ENCODE results near the gene UBE2C. TPM values are rescaled to one million over a fixed set of nuclear protein-coding genes. Genes with fewer than 3 reads are reported as not detected.
"Not testable (repeated sequence)": the region's sequence is repeated elsewhere in the genome, so short reads cannot be mapped to it uniquely, and the experiment has no call there.

The UBE2C gene
- total RNA-seq, 1 donor from 2014 or later: 3.5 TPM

GRCh38 chr20:45827712-45828111, 15.3 kb downstream of the UBE2C start:
- TF ChIP-seq CTCF (IDR thresholded peaks at IDR 0.05): no peak

GRCh38 chr20:45828589-45828988, 16.1 kb downstream of the UBE2C start:
- peaks cover 15% of the 10 kb centered on the region for H3K27me3 ChIP-seq (ENCODE audit: low read depth)
- TF ChIP-seq CTCF (IDR thresholded peaks at IDR 0.05): no peak
- H3K4me3 ChIP-seq: no peak overlapping the region
- no peak for ATAC-seq
- H3K4me1 ChIP-seq: peaks cover 35% of the 10 kb centered on the region
- peak overlapping the region; percentile 43 for H3K27ac ChIP-seq
- intact Hi-C loops (cut with DNase I): no loop called here
- H3K9me3 ChIP-seq: no peaks in the 10 kb centered on the region
- DNase-seq: no peak
- H3K36me3 ChIP-seq: no peaks in the 10 kb centered on the region

More at GRCh38 chr20:45827712-45828111, 15.3 kb downstream of the UBE2C start:
- Histone ChIP-seq H3K27ac (no peak overlapping the region), H3K9me3 (no peaks in the 10 kb centered on the region), H3K36me3 (no peaks in the 10 kb centered on the region), H3K4me1 (peaks cover 34% of the 10 kb centered on the region), H3K4me3 (no peak overlapping the region), H3K27me3 (ENCODE audit: low read depth) (peaks cover 24% of the 10 kb centered on the region)
- intact Hi-C loops (cut with DNase I): no loop called here
- DNase-seq: no peak
- ATAC-seq: no peak

- H3K27me3 ChIP-seq (ENCODE audit: low read depth); intact Hi-C loops (cut with DNase I); H3K27ac ChIP-seq; H3K36me3 ChIP-seq; DNase-seq; H3K9me3 ChIP-seq; ATAC-seq; H3K4me3 ChIP-seq: not testable (repeated sequence)
- H3K4me1 ChIP-seq: peaks cover 36% of the 10 kb centered on the region
Observed at GRCh38 chr20:45829673-45830106, 17.2 kb downstream of the UBE2C start.

- intact Hi-C loops (cut with DNase I): no loop called here
- peak overlapping the region; percentile 84 for H3K4me3 ChIP-seq
Observed at GRCh38 chr20:45832619-45833018, 20.2 kb downstream of the UBE2C start.

GRCh38 chr20:45833030-45833882, 20.8 kb downstream of the UBE2C start, which contains the start of gene SNX21:
Gene SNX21 (plus strand): TSS chr20:45833799. CDS start chr20:45833920, 121 bp downstream.
- peaks cover 5% of the 10 kb centered on the region for H3K36me3 ChIP-seq
- peak within 1 kb of the TSS; percentile 95 for H3K27ac ChIP-seq
- peak within 1 kb of the TSS; percentile 84 for H3K4me3 ChIP-seq
- TF ChIP-seq CTCF (IDR thresholded peaks at IDR 0.05): no peak
- H3K9me3 ChIP-seq: no peaks in the 10 kb centered on the region
- peak; percentile 82 for DNase-seq
- peaks cover 46% of the 10 kb centered on the region for H3K4me1 ChIP-seq
- H3K27me3 ChIP-seq (ENCODE audit: low read depth): no peaks in the 10 kb centered on the region
- ATAC-seq: peak; percentile 91 to 92
- intact Hi-C loops (cut with DNase I): no loop called here

More at GRCh38 chr20:45832619-45833018, 20.2 kb downstream of the UBE2C start:
- ATAC-seq (no peak), DNase-seq (no peak)
- Histone ChIP-seq H3K36me3 (peaks cover under 1% of the 10 kb centered on the region), H3K9me3 (no peaks in the 10 kb centered on the region), H3K27me3 (ENCODE audit: low read depth) (no peaks in the 10 kb centered on the region), H3K4me1 (peaks cover 46% of the 10 kb centered on the region), H3K27ac (peak overlapping the region; percentile 95)
- TF ChIP-seq CTCF (IDR thresholded peaks at IDR 0.05): no peak
